HG02981 (cell line): ENCODE measurements around the gene NDUFS6.

Experiments
- ATAC-seq: cut with Tn5 transposase; IDR thresholded peaks from one replicate; pipeline ENCODE4 v1.9.1; 2021; ENCODE audit warnings: mild to moderate bottlenecking, moderate library complexity; ENCODE audit not compliant: unreplicated experiment

NDUFS6 gene

GRCh38 chr5:1801222-1801966 lies at the start of gene NDUFS6:
Gene NDUFS6, plus strand, starts transcription at chr5:1801407. Its CDS starts 11 bp downstream, at chr5:1801418.
- peak; percentile 50 for ATAC-seq

- ATAC-seq, result no peak
Observed at GRCh38 chr5:1751864-1752822, 49.1 kb upstream of the NDUFS6 start.

- no peak for ATAC-seq
Observed at GRCh38 chr5:1752881-1753280, 48.3 kb upstream of the NDUFS6 start.

GRCh38 chr5:1753490-1753889 lies 47.7 kb upstream of the NDUFS6 start:
- no peak for ATAC-seq

- ATAC-seq, result no peak
Observed at GRCh38 chr5:1754531-1755220, 46.5 kb upstream of the NDUFS6 start.

- no peak for ATAC-seq
Observed at GRCh38 chr5:1755321-1755949, 45.8 kb upstream of the NDUFS6 start.

- ATAC-seq, result no peak
Observed at GRCh38 chr5:1756481-1756880, 44.7 kb upstream of the NDUFS6 start.

- ATAC-seq, result no peak
Observed at GRCh38 chr5:1757511-1757910, 43.7 kb upstream of the NDUFS6 start.

GRCh38 chr5:1758574-1758973 lies 42.6 kb upstream of the NDUFS6 start:
- ATAC-seq, result no peak

- no peak for ATAC-seq
Observed at GRCh38 chr5:1759378-1759970, 41.7 kb upstream of the NDUFS6 start.

GRCh38 chr5:1760231-1760630 lies 41.0 kb upstream of the NDUFS6 start:
- ATAC-seq, result no peak

GRCh38 chr5:1760656-1761452 lies 40.4 kb upstream of the NDUFS6 start:
- ATAC-seq, result no peak

GRCh38 chr5:1761453-1761755 lies 39.8 kb upstream of the NDUFS6 start:
- ATAC-seq, result no peak

GRCh38 chr5:1762121-1762882 lies 38.9 kb upstream of the NDUFS6 start:
- ATAC-seq, result no peak

- no peak for ATAC-seq
Observed at GRCh38 chr5:1762883-1763547, 38.2 kb upstream of the NDUFS6 start.

- no peak for ATAC-seq
Observed at GRCh38 chr5:1763548-1763911, 37.7 kb upstream of the NDUFS6 start.

- no peak for ATAC-seq
Observed at GRCh38 chr5:1763960-1764605, 37.1 kb upstream of the NDUFS6 start.

GRCh38 chr5:1764606-1764960 lies 36.6 kb upstream of the NDUFS6 start:
- no peak for ATAC-seq
